Prostate gland (tissue), 2 donors: ENCODE data around the gene TRPM7. TPM values are rescaled to one million over a fixed set of nuclear protein-coding genes. Genes with fewer than 3 reads are reported as not detected.

Experiments
- DNase-seq: peaks from one replicate; pipeline ENCODE4 v3.0.0-alpha.2; 2019; ENCODE audit warnings: low spot score
- H3K27ac ChIP-seq, 2 donors: fragments of 200-600 bp; sonication (generic); 2 replicates each; pipeline ENCODE4 v1.5.1; 2017 to 2019
- H3K27me3 ChIP-seq: fragments of 200-600 bp; sonication (generic); replicated peaks from 2 replicates; pipeline ENCODE4 v1.5.1; 2019; ENCODE audit not compliant: insufficient read depth
- H3K36me3 ChIP-seq, 2 donors: fragments of 200-600 bp; sonication (generic); 1 replicate in 1 of 2; 2 replicates in 1 of 2; pipeline versions ENCODE4 v1.5.1 to v1.8.1; 2017 to 2019
- H3K4me1 ChIP-seq: fragments of 200-600 bp; sonication (generic); replicated peaks from 2 replicates; pipeline ENCODE4 v1.5.1; 2019
- H3K4me3 ChIP-seq, 2 donors: fragments of 200-600 bp; sonication (generic); 2 replicates each; pipeline ENCODE4 v1.5.1; 2017 to 2019
- H3K9me3 ChIP-seq: fragments of 200-600 bp; sonication (generic); 2 replicates; pipeline ENCODE4 v1.5.1; 2017
- CTCF ChIP-seq, 4 experiments: fragments of 200-600 bp in 2 of 4; fragments of 450-650 bp in 2 of 4; sonication (generic) in 2 of 4; IDR thresholded peaks; 1 replicate in 3 of 4; 2 replicates in 1 of 4; pipeline ENCODE4 v1.5.1; 2016 to 2019; ENCODE audit warnings: antibody characterized with exemption in 4 of 4, mild to moderate bottlenecking in 2 of 4, moderate library complexity in 2 of 4
- POLR2A ChIP-seq: fragments of 450-650 bp; IDR thresholded peaks from one replicate; pipeline ENCODE4 v1.6.1; 2016; ENCODE audit warnings: antibody characterized with exemption, mild to moderate bottlenecking
- POLR2AphosphoS5 ChIP-seq: sonication (generic); formaldehyde crosslinking; IDR thresholded peaks from one replicate; pipeline ENCODE4 v1.6.1; 2017; ENCODE audit warnings: antibody characterized with exemption
- WGBS: methylation state at CpG from one replicate; pipeline ENCODE4 v1.1.5; 2018; 5-methylcytosine and 5-hydroxymethylcytosine counted together
- intact Hi-C: fragments of 100-400 bp; cut with DNase I; formaldehyde crosslinking; loops from one replicate; pipeline ENCODE4 v1.14.2; 2022
- total RNA-seq, 2 donors: library from RNA; depleted of rRNA; stranded (reverse); fragments of >200 nt; gene quantifications; one replicate each; pipeline ENCODE4 v1.1.0, GENCODE V29; 2016

Gene TRPM7
- total RNA-seq, 2 donors from 2014 or later = 27.0 to 32.5 TPM

- intact Hi-C loops = no loop called here
- Histone ChIP-seq H3K4me1 (no peaks in the 10 kb centered on the region), H3K27ac (no peak overlapping the region), H3K36me3 (no peaks in the 10 kb centered on the region), H3K9me3 (no peaks in the 10 kb centered on the region), H3K4me3 (no peak overlapping the region), H3K27me3 (no peaks in the 10 kb centered on the region)
- TF ChIP-seq POLR2A (no peak), CTCF (IDR thresholded peaks at IDR 0.05) (no peak), POLR2AphosphoS5 (no peak)
- no peak for DNase-seq
- 84% methylated on average over 2 of the region's 2 CpGs for WGBS
These were observed 143.7 kb downstream of the TRPM7 start for GRCh38 chr15:50542887-50543210.

GRCh38 chr15:50531766-50532165 is 154.8 kb downstream of the TRPM7 start:
- H3K36me3 ChIP-seq = no peaks in the 10 kb centered on the region
- no peak for DNase-seq
- H3K4me3 ChIP-seq = no peak overlapping the region
- H3K27me3 ChIP-seq = no peaks in the 10 kb centered on the region
- TF ChIP-seq CTCF (IDR thresholded peaks at IDR 0.05) = no peak
- H3K9me3 ChIP-seq = no peaks in the 10 kb centered on the region
- H3K4me1 ChIP-seq = no peaks in the 10 kb centered on the region
- no peak overlapping the region for H3K27ac ChIP-seq
- 42% methylated on average over 4 of the region's 4 CpGs for WGBS
- intact Hi-C loops = no loop called here

- H3K9me3 ChIP-seq = no peaks in the 10 kb centered on the region
- no peaks in the 10 kb centered on the region for H3K4me1 ChIP-seq
- WGBS = 87% methylated on average over 4 of the region's 4 CpGs
- H3K4me3 ChIP-seq = no peak overlapping the region
- no peaks in the 10 kb centered on the region for H3K27me3 ChIP-seq
- DNase-seq = no peak
- TF ChIP-seq POLR2AphosphoS5 (no peak), CTCF (IDR thresholded peaks at IDR 0.05) (no peak), POLR2A (no peak)
- no peak overlapping the region for H3K27ac ChIP-seq
- intact Hi-C loops = no loop called here
- no peaks in the 10 kb centered on the region for H3K36me3 ChIP-seq
These were observed 155.4 kb downstream of the TRPM7 start for GRCh38 chr15:50531163-50531562.

- Histone ChIP-seq H3K4me3 (no peak overlapping the region), H3K9me3 (no peaks in the 10 kb centered on the region), H3K4me1 (peaks cover 2% of the 10 kb centered on the region), H3K27me3 (no peaks in the 10 kb centered on the region), H3K27ac (no peak overlapping the region), H3K36me3 (no peaks in the 10 kb centered on the region)
- TF ChIP-seq POLR2A (no peak), POLR2AphosphoS5 (peak; percentile 57)
- intact Hi-C loops = no loop called here
- DNase-seq = no peak
- 15% methylated on average over 5 of the region's 5 CpGs for WGBS
These were observed 162.7 kb downstream of the TRPM7 start for GRCh38 chr15:50523851-50524251.

GRCh38 chr15:50519740-50520425 is 166.7 kb downstream of the TRPM7 start:
- H3K27ac ChIP-seq = no peak overlapping the region
- intact Hi-C loops = no loop called here
- no peaks in the 10 kb centered on the region for H3K36me3 ChIP-seq
- DNase-seq = no peak
- TF ChIP-seq POLR2A = no peak
- TF ChIP-seq CTCF (IDR thresholded peaks at IDR 0.05) = no peak
- H3K27me3 ChIP-seq = no peaks in the 10 kb centered on the region
- no peaks in the 10 kb centered on the region for H3K9me3 ChIP-seq
- H3K4me1 ChIP-seq = peaks cover 2% of the 10 kb centered on the region
- 70% methylated on average over 7 of the region's 7 CpGs for WGBS
- H3K4me3 ChIP-seq = no peak overlapping the region
